NCI-H345 (cell line): ENCODE results near the gene MEGF6.

Source experiments
- DNase-seq: peaks from one replicate; lab custom pipeline; 2025; lab: John Stamatoyannopoulos, UW

Gene MEGF6

DNA sequence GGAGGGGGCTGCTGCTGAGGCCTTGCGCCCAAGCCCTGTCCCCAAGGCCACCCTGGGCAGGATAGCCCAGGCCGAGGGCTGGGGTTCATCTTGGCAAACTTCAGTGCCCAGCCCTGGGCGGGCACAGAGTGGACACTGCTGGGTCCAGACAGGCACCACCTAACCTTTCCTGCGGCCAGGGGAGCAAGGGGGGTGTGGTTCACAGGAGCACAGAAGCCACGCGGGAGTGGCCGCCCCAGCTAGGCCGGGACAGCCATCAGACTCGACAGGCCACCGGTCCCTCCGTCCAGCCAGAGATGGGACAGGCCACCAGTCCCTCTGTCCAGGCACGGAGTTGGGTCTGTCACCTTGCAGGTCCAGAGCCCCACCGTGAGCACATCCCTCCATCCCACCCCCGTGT is 127.9 kb downstream of the MEGF6 start:
- no peak for DNase-seq

DNA sequence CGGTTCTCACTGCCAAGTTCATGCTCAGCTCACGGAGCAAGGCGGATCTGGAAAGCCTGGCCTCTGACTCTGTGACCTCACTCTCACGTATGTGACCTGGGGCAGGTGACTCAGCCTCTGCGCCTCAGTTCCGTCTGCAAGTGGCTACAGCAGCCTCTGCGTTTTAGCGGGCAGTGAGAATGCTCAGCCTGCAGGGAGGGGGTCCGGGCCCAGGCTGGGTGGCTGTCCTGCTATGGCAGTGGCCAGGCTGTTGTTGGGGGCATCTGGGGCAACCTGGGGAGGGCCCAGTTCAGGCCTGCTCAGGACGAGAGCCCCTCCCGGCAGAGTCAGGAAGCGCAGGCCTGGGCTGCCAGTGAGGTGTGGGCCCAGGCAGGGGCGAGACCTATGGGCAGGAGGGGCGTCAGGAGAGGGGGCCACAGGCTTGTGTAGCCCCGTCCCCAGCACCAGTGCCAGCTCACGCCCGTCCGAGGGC is 128.9 kb downstream of the MEGF6 start:
- no peak for DNase-seq

DNA sequence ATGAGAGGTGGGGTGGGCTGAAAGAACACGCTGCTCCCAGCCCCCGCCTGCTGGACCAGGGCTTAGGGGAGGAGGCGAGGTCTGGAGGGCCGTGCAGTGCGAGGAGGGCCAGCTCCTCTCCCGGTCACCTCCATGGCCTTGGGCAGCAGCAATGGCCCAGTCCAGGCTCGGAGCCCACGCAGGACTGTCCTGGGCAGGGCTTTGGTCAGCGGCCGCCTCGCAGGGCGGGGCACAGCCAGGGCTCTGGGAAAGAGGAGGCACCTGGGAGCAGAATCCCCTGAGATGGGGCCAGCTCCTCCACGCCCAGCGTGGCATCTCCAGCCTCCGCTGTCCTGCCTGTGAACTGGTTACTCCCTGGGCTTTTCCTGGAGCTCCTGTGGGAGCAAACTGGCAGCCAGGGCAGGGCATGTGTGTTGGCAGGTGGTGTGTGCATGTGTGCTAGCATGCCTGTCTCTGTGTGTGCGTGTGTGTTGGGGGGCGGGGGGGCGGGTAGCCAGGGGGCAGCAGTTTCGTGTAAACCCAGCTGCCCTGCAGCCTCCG is 129.4 kb downstream of the MEGF6 start:
- no peak for DNase-seq

DNA sequence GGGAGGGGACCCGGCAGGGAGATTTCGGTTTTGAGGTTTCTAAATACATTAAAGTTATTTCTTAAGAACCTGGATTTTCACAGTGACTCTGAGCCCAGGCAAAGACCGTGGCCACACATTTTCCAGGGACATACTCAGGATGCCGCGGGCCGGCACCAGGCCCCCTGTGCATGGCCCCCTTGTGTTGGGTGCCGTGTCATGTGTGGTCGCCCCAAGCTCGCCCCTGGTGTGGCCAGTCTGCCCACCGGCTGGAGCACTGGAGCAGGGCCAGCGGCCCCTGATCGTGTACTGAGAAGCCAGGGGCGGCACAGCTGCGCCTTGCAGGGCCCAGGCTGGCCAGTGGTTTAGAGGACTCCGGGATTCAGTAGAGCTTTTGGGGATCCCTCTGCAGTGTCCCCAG is 130.3 kb downstream of the MEGF6 start:
- DNase-seq, result no peak

DNA sequence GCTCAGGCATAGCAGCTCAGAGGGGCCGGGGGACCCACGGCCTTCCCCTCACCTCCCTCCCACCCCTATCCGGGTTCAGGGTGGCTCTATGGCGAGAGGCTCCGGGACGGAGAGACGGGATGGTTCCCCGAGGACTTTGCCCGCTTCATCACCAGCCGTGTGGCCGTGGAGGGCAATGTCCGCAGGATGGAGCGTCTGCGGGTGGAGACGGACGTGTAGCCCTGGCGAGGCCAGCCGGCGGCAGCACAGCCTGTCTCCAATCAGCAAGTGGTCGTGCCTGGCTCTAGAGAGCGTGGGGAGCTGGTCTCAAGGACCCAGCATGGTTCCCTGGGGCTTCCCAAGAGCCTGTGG is 131.0 kb downstream of the MEGF6 start:
- DNase-seq, result no peak

DNA sequence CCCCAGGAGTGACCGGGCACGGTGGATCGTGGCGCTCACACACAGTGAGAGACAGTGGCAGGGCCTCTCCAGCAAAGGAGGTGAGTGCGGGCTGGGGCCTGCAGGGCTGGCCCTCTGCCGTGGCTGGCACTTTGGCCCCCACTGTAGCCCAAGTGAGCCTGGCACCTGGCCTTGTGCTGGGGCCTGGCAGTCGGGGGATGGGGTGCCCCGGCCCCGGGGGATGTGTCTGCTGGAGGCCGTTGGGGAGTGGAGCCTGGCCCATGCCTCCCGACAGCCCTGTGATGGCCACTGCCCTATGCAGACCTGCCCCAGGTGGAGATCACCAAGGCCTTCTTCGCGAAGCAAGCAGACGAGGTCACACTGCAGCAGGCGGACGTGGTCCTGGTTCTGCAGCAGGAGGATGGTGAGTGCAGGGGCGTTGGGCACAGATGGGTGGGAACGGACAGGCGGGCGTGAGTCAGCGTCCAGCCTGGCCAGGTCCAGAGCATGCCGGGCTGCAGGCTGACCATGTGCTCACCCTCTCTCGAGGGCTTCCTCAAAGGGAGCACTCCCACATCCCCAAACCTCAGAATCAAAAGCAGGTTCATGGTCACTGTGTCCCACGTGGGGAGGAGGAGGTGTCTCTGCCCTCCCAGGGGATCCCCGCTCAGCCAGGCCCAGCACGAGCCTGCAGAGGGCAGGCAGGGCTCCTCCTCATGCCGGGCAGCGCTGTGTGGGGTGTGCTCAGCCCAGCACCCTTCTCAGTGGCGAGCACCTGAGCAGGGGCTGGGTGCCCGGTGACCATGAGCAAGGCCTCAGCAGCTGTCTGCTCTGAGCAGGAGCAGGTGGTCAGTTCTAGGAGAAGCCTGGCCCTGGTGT is 131.6 kb downstream of the MEGF6 start:
- no peak for DNase-seq

DNA sequence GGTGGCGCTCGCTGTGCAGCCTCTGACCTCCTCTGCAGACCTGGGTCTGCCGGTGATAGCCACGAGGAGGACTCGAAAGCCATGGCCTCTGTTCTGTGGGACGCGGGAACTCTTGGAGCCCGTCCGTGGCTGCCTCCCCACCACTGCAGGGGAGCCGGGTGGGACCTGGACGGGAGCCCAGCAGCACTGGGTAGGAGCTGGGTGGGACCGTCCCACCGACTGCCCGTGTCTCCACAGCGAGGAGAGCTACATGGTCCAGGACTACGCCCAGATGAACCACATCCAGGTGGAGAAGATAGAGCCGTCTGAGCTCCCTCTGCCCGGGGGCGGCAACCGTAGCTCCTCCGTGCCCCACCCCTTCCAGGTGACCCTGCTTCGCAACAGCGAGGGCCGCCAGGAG is 133.1 kb downstream of the MEGF6 start:
- no peak for DNase-seq

DNA sequence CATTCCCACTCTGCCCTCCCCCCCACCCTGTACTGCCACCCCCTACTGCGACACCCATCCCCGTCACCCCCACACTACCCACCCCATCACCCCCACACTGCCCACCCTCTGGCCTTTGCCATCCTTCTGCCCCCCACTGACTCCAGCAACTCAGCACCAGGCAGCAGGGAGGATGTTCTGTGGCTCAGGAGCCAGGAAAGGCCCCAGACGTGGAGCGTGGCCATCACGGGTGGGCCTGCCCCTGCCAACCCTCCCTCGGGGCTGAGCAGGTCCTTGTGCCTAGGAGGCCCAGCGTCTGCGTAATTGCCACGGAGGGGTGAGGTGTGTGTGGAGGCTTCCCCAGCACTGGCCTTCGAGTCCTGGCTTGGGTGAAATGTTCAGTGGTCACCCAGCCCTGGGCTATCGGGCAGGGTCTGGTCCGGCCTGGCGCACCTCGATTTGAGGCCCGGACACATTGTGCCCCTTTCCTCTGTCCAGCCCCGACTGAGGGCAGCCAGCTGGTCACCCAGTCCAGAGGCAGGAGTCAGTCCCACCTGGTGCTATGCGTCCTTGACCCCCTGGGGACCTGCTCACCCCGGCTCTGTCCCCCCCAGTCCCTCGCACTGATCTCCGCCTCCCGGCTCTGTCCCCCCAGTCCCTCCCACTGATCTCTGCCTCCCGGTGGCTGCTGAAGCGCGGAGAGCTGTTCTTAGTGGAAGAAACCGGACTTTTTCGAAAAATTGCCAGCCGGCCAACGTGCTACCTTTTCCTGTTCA is 133.9 kb downstream of the MEGF6 start:
- DNase-seq, result no peak

DNA sequence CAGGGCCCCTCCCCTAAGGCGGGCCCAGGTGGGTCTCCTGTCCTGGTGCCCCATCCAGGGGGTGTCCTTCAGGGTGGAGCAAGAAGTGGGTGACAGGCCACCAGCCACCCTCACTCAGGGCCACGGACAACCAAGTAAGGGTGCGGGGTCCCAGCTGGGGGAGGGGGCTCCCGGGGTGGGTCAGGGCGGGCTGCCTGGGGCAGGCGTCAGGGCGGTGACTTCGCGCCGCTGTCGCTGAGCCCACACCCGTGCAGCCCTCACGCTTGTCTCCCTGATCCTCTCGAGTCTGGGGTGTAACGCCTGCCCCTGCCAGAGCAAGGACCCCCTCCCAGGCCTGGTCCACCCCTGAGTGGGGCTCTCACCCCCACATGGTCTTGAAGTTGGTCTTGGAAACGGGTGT is 134.6 kb downstream of the MEGF6 start:
- DNase-seq, result no peak

DNA sequence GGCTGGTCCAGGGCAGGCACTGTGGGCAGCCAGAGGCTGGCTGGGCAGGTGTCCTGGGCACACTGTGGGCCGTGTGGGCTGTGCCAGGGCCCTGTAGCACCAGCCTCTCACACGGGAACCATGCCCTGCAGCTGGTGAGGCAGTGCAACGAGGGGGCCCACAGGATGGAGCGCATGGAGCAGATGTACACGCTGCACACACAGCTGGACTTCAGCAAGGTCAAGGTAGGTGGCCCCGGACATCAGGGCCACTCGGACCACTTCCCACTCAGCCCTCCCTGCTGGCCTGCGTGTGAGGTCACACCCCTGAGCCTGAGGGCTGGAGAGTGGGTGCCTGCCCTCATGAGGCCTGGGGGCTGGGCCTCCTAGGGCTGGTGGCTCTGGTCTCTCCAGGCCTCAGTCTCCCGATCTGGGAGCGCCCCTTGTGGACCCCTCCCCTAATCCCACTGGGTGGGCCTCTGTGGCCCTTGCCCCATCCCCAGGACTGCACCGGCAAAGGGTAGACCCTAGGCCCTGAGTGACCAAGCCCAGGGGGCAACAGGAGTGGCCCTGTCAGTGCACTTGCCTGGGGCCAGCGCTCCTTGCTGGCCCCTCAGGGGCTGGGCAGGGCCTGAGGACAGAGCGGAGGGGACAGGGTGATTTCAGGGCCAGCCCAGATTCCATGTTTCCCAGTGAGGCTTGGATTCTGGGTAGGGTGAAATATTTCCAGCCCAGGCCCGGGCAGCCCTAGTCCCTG is 135.3 kb downstream of the MEGF6 start:
- no peak for DNase-seq

DNA sequence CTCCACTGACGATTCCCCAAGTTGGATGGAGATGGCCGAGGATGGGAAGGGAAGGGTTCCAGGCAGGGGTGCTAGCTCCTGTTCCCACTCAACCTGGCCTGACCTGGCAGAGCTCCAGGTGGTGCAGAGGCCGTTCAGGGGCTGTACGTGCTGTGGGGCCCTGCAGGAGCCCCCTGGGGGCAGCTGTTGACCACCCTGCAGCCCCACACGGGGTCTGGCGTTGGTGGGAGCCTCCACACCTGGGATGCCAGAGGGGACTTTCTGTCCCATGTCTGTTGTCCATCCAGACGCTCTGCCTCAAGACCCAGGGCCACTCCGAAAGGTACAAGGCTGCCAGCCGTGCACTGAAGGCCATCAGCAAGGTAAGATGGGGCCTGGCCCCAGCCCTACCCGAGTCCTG is 136.9 kb downstream of the MEGF6 start:
- no peak for DNase-seq

DNA sequence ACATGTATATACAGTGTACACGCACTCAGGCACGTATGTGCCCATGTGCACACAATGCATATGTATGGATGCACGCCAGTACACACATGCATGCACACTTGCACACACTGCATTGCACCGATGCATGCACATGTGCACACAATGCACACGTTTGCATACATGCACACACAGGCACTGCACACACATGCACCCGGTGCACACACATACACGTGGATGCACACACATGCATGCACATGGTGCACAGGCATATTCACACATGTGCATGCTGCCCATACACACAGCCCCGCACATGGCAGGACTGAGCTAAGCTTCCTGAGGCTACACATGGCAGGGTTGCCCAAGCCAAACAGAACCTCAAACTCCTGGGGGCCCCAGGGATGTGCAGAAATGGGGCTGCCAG is 137.3 kb downstream of the MEGF6 start:
- DNase-seq, result no peak

DNA sequence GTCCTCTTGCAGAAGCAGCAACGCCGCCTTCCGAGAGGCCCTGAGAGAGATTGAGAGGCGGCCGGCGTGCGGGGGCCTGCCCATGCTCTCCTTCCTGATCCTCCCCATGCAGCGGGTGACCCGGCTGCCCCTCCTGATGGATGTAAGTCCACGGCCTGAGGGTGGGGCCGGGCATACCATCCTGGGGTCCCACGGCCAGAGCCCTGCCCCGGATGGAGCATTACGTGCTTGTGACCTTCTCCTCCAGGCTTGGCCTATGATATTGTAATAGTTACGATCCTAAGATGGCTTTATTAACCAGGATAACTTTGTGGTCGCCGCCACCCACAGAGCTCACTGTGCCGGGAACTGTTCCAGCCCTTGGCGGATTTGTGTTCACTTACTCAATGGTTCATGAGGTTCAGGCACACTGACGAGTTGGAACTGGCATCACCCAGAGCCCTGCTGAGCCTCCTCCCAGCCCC is 137.9 kb downstream of the MEGF6 start:
- no peak for DNase-seq

DNA sequence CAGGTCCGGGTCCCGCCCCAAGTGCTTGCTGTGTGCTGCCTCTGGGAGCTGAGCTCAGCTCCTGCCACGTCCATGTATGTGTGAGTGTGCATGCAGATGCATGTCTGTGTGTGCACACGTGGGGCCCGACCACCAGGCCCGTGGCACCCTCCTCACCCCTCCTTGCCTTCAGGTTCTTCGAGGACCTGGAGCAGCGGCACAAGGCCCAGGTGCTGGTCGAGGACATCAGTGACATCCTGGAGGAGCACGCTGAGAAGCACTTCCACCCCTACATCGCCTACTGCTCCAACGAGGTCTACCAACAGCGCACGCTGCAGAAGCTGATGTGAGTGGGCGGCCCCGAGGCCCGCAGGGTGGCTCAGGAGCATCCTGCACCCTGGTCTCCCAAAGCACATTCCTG is 138.4 kb downstream of the MEGF6 start:
- no peak for DNase-seq

DNA sequence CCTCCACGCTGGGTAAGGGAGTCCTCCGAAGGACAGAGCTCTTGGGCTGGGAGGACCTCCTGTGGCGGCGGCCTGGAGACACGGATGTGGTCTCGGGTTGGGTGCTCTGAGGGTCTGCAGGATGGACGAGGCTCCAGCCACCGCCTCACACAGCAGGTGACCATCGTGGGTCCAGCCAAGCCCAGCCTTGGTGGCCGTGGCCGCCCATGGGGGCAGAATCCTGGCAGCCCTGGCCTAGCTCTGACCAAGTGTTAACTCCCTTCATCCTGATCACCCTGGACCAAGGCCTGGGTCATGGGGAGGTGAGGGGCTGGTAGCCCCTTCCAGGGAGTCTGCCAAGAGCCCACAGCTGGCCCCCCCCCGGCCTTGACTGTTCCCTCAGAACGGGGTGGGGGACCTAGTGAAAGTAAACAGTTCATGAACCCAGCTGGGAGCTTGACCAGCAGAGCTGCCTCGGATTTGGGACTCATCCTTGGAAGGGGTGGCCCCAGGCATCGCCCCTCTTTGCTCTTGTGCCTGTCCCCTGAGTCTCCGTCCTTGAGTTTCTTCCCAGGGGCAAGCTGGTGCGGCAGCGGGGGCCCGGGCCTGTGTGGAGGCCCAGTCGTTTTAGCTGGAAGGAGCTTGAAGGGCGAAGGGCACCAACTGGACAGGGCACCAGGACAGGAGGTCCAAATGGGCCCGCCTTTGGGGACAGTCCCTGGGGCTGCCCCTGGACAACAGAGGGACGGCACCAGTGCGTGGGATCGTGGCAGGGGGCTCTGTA is 139.0 kb downstream of the MEGF6 start:
- no peak for DNase-seq

DNA sequence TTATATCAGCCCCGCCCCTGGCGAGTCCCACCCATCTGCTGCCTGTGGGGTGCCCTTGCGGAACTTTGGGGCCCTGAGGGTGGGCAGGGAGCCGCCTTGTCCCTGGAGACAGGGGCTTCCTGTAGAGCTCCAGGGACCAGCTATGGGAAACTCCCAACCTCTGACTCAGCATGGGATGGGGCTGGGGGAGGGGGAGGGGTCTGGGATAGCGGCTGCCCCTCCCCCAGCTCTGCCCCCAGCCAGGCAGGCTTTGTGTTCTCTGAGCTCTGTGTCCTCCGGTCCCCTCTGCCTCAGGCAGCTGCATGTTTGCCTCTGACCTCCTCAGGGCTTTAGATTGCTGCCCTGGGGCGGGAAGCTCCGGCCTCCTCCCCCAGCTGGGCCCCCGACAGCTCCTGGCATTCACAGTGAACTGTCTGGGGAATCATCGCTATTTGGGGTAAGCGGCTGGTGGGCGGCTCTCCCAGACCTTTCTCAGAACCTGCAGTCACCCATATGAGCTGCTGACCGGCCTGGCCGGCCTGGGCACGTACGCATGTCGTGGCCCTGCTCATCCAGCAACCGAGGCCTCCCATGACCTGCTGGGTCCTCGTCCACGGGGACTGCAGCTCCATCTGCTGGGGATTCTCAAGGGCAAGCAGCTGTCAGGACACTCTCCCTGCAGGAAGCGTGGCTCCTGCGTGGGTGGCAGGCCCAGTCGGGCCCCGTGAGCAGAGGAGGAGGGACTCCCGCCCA is 139.8 kb downstream of the MEGF6 start:
- DNase-seq, result no peak

DNA sequence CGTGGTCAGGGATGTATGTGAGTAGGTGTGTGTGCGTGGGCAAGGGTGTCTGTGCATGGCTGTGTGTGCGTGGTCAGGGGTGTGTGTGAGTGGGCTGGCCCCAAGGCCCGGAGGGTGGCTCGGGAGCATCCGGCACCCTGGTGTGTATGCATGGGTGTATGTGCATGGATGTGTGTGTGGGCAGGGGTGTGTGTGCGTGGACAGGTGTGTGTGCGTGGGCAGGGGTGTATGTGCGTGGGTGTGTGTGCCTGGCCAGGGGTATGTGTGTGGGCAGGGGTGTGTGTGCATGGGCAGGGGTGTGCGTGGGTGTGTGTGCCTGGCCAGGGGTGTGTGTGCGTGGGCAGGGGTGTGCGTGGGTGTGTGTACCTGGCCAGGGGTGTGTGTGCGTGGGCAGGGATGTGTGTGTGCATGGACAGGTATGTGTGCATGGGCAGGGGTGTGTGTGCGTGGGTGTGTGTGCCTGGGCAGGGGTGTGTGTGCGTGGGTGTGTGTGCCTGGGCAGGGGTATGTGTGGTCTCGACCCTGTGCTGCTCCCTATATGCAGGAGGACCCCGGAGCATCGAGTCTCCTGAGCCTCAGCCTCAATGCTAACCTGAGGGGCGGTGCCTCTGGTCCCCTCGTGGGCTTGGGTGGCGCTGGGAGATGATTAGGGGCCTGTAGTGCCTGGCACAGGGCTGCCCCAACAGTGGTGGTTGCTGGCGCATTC is 140.5 kb downstream of the MEGF6 start:
- DNase-seq, result no peak

DNA sequence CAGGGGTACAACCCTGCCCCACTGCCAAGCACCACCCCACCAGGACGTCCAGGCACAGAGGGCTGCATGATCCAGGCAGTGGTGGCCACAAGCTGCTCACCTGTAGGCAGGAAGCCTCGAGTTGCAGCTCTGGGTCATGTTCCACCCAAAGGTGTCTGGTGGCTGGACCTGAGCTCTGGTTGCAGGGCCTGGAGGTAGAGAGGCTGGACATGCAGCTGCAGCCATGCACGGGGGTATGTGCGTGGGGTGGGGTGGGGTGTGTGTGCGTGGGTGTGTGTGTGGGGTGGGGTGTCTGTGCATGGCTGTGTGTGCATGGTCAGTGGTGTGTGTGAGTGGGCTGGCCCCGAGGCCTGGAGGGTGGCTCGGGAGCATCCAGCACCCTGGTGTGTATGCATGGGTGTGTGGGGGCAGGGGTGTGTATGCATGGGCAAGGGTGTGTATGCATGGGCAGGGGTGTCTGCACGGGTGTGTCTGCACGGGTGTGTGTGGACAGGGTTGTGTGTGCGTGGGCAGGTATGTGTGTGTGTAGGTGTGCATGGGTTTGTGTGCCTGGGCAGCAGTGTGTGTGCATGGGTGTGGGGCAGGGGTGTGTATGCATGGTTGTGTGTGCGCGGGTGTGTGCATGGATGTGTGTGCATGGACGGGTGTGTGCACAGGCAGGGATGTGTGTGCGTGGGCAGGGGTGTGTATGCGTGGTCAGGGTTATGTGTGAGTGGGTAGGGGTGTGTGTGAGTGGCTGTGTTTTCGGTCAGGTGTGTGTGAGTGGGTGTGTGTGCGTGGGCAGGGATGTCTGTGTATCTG is 141.3 kb downstream of the MEGF6 start:
- DNase-seq, result no peak

DNA sequence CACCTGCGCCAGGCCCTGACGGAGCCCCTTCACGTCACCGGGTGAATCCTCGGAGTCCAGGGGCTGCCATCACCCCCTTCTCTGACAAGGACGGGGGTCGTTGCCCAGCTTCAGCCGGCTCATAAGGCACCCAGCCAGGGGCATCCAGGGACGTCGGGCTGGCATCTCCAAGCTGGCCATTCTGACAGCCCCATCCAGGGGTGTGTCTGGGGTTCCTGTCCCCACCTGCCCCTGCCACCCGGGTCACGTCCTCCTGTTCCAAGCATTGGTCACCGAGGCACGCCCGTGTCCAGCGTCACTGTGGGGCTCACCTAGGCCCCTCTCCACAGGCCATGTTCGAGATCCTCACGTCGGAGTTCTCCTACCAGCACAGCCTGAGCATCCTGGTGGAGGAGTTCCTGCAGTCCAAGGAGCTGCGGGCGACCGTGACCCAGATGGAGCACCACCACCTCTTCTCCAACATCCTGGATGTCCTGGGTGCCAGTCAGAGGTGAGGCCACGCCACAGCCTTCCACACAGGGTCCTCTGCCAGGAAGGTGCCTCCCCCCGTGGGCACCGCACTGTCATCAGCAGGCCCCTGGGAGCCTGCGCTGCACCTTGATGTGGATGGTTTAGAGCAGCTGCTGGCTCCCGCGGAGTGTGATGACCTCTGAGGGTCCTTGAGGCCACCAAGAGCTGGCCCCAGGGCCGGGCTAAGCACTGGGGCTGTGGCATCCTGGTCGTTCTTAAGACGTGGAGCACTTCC is 142.0 kb downstream of the MEGF6 start:
- no peak for DNase-seq
